A549 (cell line): ENCODE measurements around the gene CMTM4. TPM values are rescaled to one million over a fixed set of nuclear protein-coding genes. Genes with fewer than 3 reads are reported as not detected.

ENCODE experiments used
- ATAC-seq, 2 experiments: fragments of 200-7000 bp in 1 of 2; fragments of >200 bp in 1 of 2; cut with Nextera tagmentation in 1 of 2; cut with Tn5 transposase in 1 of 2; 3 replicates each; pipeline versions ENCODE4 v1.8.0 to v1.9.1; 2018 to 2020; ENCODE audit warnings: mild to moderate bottlenecking in 1 of 2, moderate library complexity in 1 of 2
- CTCF ChIA-PET: fragments of 300-600 bp; sonication (Branson Sonifier 250); formaldehyde crosslinking; extraction: SDS; loops from one replicate; lab custom pipeline; 2021; ENCODE audit warnings: antibody characterized with exemption, inconsistent platforms; lab: Yijun Ruan, JAX
- POLR2A ChIA-PET: fragments of 350-600 bp; formaldehyde crosslinking; extraction: SDS; loops from one replicate; lab custom pipeline; 2021; ENCODE audit warnings: antibody characterized with exemption, inconsistent platforms; lab: Yijun Ruan, JAX
- DNase-seq, 2 experiments: peaks; one replicate each; pipeline versions ENCODE4 v3.0.0 to v3.0.0-alpha.2; 2011 to 2016; ENCODE audit warnings: low read depth in 1 of 2, low spot score in 1 of 2
- FAIRE-seq: peaks from 2 replicates; lab custom pipeline; 2011; peaks lifted over from hg19 to GRCh38; lab: Jason Lieb, UNC
- H3K27ac ChIP-seq, 2 experiments: fragments of >200 bp; sonication (Bioruptor Twin); formaldehyde crosslinking; 3 replicates each; pipeline ENCODE4 v1.5.1; 2016 to 2017
- H3K4me1 ChIP-seq: fragments of >200 bp; sonication (Bioruptor Twin); formaldehyde crosslinking; 3 replicates; pipeline ENCODE4 v1.6.1; 2016
- H3K4me2 ChIP-seq: fragments of >200 bp; sonication (Bioruptor Twin); formaldehyde crosslinking; 3 replicates; pipeline ENCODE4 v1.6.1; 2016
- H3K4me3 ChIP-seq: fragments of >200 bp; sonication (Bioruptor Twin); formaldehyde crosslinking; 3 replicates; pipeline ENCODE4 v1.5.1; 2016
- H3K9me3 ChIP-seq: fragments of >200 bp; sonication (Bioruptor Twin); formaldehyde crosslinking; 3 replicates; pipeline ENCODE4 v1.6.1; 2016
- BCL3 ChIP-seq: fragments of >200 bp; sonication (Bioruptor Twin); formaldehyde crosslinking; IDR thresholded peaks from 3 replicates; pipeline ENCODE4 v1.6.1; 2016
- BHLHE40 ChIP-seq: IDR thresholded peaks from 2 replicates; pipeline ENCODE4 v1.6.1; 2012; ENCODE audit warnings: low read depth, low read length, inconsistent platforms
- EHF ChIP-seq: fragments of 250-450 bp; sonication (Bioruptor Pico); IDR thresholded peaks from 2 replicates; pipeline ENCODE4 v1.5.0; 2020; ENCODE audit warnings: mild to moderate bottlenecking
- ELK1 ChIP-seq: fragments of 150-350 bp; IDR thresholded peaks from 2 replicates; pipeline ENCODE4 v1.6.1; 2014; ENCODE audit warnings: low read depth, mild to moderate bottlenecking, low read length
- EP300 ChIP-seq, 2 experiments: fragments of >200 bp; sonication (Bioruptor Twin); formaldehyde crosslinking; IDR thresholded peaks; 2 replicates in 1 of 2; 3 replicates in 1 of 2; pipeline ENCODE4 v1.6.1; 2016 to 2017
- FOSB ChIP-seq: fragments of 250-450 bp; sonication (Bioruptor Pico); IDR thresholded peaks from 2 replicates; pipeline ENCODE4 v1.5.0; 2020; ENCODE audit warnings: mild to moderate bottlenecking, moderate library complexity
- FOSL2 ChIP-seq, 2 experiments: fragments of 450-650 bp in 1 of 2; fragments of >200 bp in 1 of 2; sonication (Bioruptor Twin) in 1 of 2; formaldehyde crosslinking; IDR thresholded peaks; 2 replicates each; pipeline versions ENCODE4 v1.5.0 to v1.6.1; 2016 to 2020; ENCODE audit warnings: mild to moderate bottlenecking in 1 of 2, moderate library complexity in 1 of 2
- FOXS1 ChIP-seq: fragments of 250-450 bp; sonication (Bioruptor Pico); IDR thresholded peaks from 2 replicates; pipeline ENCODE4 v1.5.0; 2020; ENCODE audit warnings: mild to moderate bottlenecking, moderate library complexity
- GATA3 ChIP-seq: IDR thresholded peaks from 2 replicates; pipeline ENCODE4 v1.6.1; 2012; ENCODE audit warnings: borderline replicate concordance
- HOXB13 ChIP-seq: fragments of 250-450 bp; sonication (Bioruptor Pico); IDR thresholded peaks from 2 replicates; pipeline ENCODE4 v1.5.0; 2020; ENCODE audit warnings: low read depth, mild to moderate bottlenecking, moderate library complexity
- MYC ChIP-seq: IDR thresholded peaks from 2 replicates; pipeline ENCODE4 v1.6.1; 2012; ENCODE audit warnings: mild to moderate bottlenecking, inconsistent platforms, low read length, improper control_type of control experiment, borderline replicate concordance
- NFE2L2 ChIP-seq: fragments of 150-350 bp; conservative IDR thresholded peaks from 2 replicates; pipeline ENCODE4 v1.6.1; 2014; ENCODE audit warnings: low read length
- RARB ChIP-seq: fragments of 250-450 bp; sonication (Bioruptor Pico); IDR thresholded peaks from 2 replicates; pipeline ENCODE4 v1.8.0; 2021; ENCODE audit warnings: mild to moderate bottlenecking, moderate library complexity
- RCOR1 ChIP-seq: fragments of 150-350 bp; IDR thresholded peaks from 2 replicates; pipeline ENCODE4 v1.6.1; 2014; ENCODE audit warnings: antibody characterized with exemption, low read length, low read depth
- SMC3 ChIP-seq: fragments of >200 bp; sonication (Bioruptor Twin); formaldehyde crosslinking; IDR thresholded peaks from 3 replicates; pipeline ENCODE4 v1.6.1; 2018; ENCODE audit warnings: inconsistent platforms
- TFCP2L1 ChIP-seq: fragments of 250-450 bp; sonication (Bioruptor Pico); IDR thresholded peaks from 2 replicates; pipeline ENCODE4 v1.5.0; 2021; ENCODE audit warnings: mild to moderate bottlenecking
- ZC3H11A ChIP-seq: fragments of 450-650 bp; IDR thresholded peaks from 2 replicates; pipeline ENCODE4 v1.6.1; 2014; ENCODE audit warnings: antibody characterized with exemption, mild to moderate bottlenecking
- ZFP36 ChIP-seq: fragments of 450-650 bp; IDR thresholded peaks from 2 replicates; pipeline ENCODE4 v1.6.1; 2014; ENCODE audit warnings: borderline replicate concordance; ENCODE audit not compliant: partially characterized antibody
- ZNF302 ChIP-seq: fragments of 250-450 bp; sonication (Bioruptor Pico); IDR thresholded peaks from 2 replicates; pipeline ENCODE4 v1.9.0; 2021; ENCODE audit warnings: inconsistent platforms, mild to moderate bottlenecking, moderate library complexity
- WGBS: methylation state at CpG from one replicate; pipeline ENCODE4 v1.1.6; 2017; ENCODE audit errors: missing lambda C conversion rate; 5-methylcytosine and 5-hydroxymethylcytosine counted together
- polyA plus RNA-seq, 4 experiments: library from polyadenylated mRNA; depleted of rRNA in 3 of 4; stranded (reverse); fragments of >200 nt; fragmentation: RNase III in 1 of 4; extraction: RNeasy Plus Mini Kit Qiagen cat#74134 plus additional on column Dnase treatment in 1 of 4; gene quantifications; 2 replicates in 3 of 4; 3 replicates in 1 of 4; pipeline ENCODE4 v1.2.3, GENCODE V29; 2011 to 2017
- TF ChIP-seq, protein P1 (sequence below): IDR thresholded peaks from 2 replicates; pipeline ENCODE4 v1.6.1; 2012
- TF ChIP-seq, protein P2 (sequence below): fragments of >200 bp; sonication (Bioruptor Twin); formaldehyde crosslinking; IDR thresholded peaks from 3 replicates; pipeline ENCODE4 v1.5.1; 2016

The CMTM4 gene
- polyA plus RNA-seq, 2 of the 4 experiments (the other 2 are of a cell fraction): 24.8 to 58.6 TPM

GRCh38 chr16:66636199-66636598 is 60.3 kb downstream of the CMTM4 start:
- ChIA-PET POLR2A (no interaction called here), CTCF (interaction anchor here (1.8 to 3.4 kb wide), 2 partner anchors 15 to 232 kb away, joined by 6 to 29 read pairs; no protein-coding TSS in a partner anchor)
- FAIRE-seq (no peak), DNase-seq (no peak), ATAC-seq (no peak)
- Histone ChIP-seq H3K9me3 (no peaks in the 10 kb centered on the region), H3K4me1 (no peaks in the 10 kb centered on the region), H3K4me2 (no peak overlapping the region), H3K4me3 (no peak overlapping the region), H3K27ac (no peak overlapping the region)
- TF ChIP-seq NFE2L2 (no peak), RCOR1 (no peak), ZC3H11A (no peak)
- 88% methylated on average over 5 of the region's 5 CpGs for WGBS

- TF ChIP-seq ZFP36 (no peak), TFCP2L1 (CRISPR knock-in tag) (no peak), SMC3 (no peak), FOSB (no peak), FOXS1 (CRISPR knock-in tag) (no peak), ELK1 (no peak), FOSL2 (IDR thresholded peaks at IDR 0.05) (no peak), FOSL2 (CRISPR knock-in tag; IDR thresholded peaks at IDR 0.05) (no peak), EP300 (IDR thresholded peaks at IDR 0.05) (no peak), BHLHE40 (no peak), MYC (no peak), RARB (CRISPR knock-in tag) (no peak), EHF (CRISPR knock-in tag) (no peak), HOXB13 (CRISPR knock-in tag) (no peak), GATA3 (no peak), ZNF302 (CRISPR knock-in tag) (no peak), BCL3 (no peak)
- TF ChIP-seq, protein P1, sequence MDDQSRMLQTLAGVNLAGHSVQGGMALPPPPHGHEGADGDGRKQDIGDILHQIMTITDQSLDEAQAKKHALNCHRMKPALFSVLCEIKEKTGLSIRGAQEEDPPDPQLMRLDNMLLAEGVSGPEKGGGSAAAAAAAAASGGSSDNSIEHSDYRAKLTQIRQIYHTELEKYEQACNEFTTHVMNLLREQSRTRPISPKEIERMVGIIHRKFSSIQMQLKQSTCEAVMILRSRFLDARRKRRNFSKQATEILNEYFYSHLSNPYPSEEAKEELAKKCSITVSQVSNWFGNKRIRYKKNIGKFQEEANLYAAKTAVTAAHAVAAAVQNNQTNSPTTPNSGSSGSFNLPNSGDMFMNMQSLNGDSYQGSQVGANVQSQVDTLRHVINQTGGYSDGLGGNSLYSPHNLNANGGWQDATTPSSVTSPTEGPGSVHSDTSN: no peak
- TF ChIP-seq, protein P2, sequence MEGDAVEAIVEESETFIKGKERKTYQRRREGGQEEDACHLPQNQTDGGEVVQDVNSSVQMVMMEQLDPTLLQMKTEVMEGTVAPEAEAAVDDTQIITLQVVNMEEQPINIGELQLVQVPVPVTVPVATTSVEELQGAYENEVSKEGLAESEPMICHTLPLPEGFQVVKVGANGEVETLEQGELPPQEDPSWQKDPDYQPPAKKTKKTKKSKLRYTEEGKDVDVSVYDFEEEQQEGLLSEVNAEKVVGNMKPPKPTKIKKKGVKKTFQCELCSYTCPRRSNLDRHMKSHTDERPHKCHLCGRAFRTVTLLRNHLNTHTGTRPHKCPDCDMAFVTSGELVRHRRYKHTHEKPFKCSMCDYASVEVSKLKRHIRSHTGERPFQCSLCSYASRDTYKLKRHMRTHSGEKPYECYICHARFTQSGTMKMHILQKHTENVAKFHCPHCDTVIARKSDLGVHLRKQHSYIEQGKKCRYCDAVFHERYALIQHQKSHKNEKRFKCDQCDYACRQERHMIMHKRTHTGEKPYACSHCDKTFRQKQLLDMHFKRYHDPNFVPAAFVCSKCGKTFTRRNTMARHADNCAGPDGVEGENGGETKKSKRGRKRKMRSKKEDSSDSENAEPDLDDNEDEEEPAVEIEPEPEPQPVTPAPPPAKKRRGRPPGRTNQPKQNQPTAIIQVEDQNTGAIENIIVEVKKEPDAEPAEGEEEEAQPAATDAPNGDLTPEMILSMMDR: no peak
- Histone ChIP-seq H3K9me3 (no peaks in the 10 kb centered on the region), H3K4me1 (no peaks in the 10 kb centered on the region), H3K4me3 (no peak overlapping the region), H3K27ac (no peak overlapping the region), H3K4me2 (no peak overlapping the region)
- FAIRE-seq (no peak), ATAC-seq (no peak; a peak in 2 of 6 replicates), DNase-seq (no peak)
- ChIA-PET POLR2A (no interaction called here), CTCF (interaction anchor here (1.1 to 3.4 kb wide), 3 partner anchors 16 to 232 kb away, joined by 4 to 29 read pairs (median 6); no protein-coding TSS in a partner anchor)
- WGBS: 97% methylated on average over 5 of the region's 6 CpGs
Observed at GRCh38 chr16:66635406-66635805, 61.1 kb downstream of the CMTM4 start.
